ENCODE data around the gene ARHGAP26. TPM values are rescaled to one million over a fixed set of nuclear protein-coding genes. Genes with fewer than 3 reads are reported as not detected.

Gene ARHGAP26
- total and polyA plus RNA-seq, 7 experiments from 2014 or later = 10.5 to 123 (median 22.7) TPM

DNA sequence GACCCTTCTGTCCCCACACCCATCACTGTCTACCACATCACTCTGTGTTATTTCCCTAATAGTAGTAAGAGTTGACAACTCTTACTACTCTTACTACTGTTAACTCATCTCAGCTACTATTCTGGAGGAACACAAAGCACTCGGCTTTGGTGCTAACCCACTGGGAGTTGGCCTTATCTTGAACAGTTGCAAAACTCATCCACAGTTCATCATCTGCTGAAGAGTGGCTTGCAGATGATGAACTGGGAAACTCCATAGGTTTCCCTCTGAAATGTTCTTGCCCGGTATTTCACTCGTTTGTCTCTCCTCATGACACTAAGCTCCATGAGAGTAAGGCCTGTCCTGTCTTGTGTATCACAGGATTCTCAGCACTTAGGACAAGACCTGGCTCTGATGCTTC is 411.9 kb downstream of the ARHGAP26 start:
- no peak overlapping the region for H3K27ac ChIP-seq (ENCODE audit: low read depth, low read length)
- intact Hi-C loops (cut with micrococcal nuclease) = loop anchor here in 1 of 2 donors (2.0 to 10.0 kb wide), 6 partner anchors 80 to 1010 kb away; no protein-coding TSS in a partner anchor
- no peaks in the 10 kb centered on the region for H3K36me3 ChIP-seq (ENCODE audit: control insufficient read depth in 2 of 3, insufficient read depth in 3 of 3, low read length in 3 of 3)
- H3K27ac Mint-ChIP-seq = peak overlapping the region in 2 of 9 donors; percentile 6 to 53
- no peak for DNase-seq
- H3K4me1 Mint-ChIP-seq = peaks cover 6 to 56% (median 16%) of the 10 kb centered on the region in 7 donors
- POLR2A ChIA-PET = no interaction called here
- H3K27me3 ChIP-seq (ENCODE audit: control insufficient read depth in 2 of 2, insufficient read depth in 2 of 2, low read length in 2 of 2) = no peaks in the 10 kb centered on the region
- no peak overlapping the region for H3K4me3 ChIP-seq (ENCODE audit: low read length)
- no peaks in the 10 kb centered on the region for H3K9me3 ChIP-seq (ENCODE audit: control insufficient read depth in 2 of 3, low read length in 3 of 3)
- no peak for ATAC-seq
- no peak overlapping the region for H3K4me3 Mint-ChIP-seq
- peaks cover 0 to 9% (median 0%) of the 10 kb centered on the region in 11 donors for H3K9me3 Mint-ChIP-seq
- no peaks in the 10 kb centered on the region for H3K27me3 Mint-ChIP-seq
- CTCF ChIA-PET = no interaction called here
- peaks cover 7 to 37% (median 24%) of the 10 kb centered on the region in 5 donors for H3K36me3 Mint-ChIP-seq
- peaks cover 3 to 22% of the 10 kb centered on the region in 2 donors for H3K4me1 ChIP-seq (ENCODE audit: control insufficient read depth in 2 of 2, insufficient read depth in 2 of 2, low read length in 2 of 2)

DNA sequence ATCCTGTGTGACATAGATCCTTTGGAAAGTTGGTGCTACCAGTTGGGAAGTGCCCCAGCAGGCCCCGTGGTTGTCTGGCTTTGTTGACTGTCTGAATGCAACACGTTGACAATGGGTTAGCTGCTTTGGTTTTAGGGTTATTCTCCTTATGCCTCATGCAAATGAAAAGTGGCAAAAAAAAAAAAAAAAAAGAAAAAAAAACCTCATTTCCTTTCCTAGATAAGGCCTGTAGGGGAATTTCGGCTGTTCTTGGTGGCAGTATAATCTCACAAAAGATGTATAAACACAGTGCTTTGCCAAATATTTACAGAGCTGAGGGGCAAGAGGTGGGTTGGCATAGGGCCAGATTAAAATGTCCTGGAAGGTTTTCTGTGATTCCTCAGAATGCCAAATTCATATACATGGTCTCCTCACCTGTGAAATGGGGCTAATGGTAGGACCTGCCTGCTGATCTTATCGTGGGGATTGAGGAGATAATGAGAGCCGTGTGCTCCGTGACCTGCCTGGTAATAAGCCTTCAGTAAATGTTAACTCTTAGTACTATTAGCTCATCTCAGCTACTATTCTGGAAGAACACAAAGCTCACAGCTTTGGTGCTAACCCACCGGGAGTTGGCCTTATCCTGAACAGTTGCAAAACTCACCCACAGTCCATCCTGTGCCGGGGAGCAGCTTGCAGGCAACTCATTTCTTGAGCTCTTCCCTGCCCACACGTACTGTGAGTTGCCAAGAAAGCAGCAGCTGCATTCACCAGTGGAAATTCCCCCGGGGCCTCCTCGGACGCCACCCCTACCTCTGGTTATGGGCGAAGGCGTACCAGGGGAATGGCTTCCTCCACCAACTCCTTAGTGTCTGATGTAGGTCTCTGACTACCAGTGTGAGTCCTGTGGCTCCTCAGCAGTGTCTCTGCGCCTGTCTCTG is 413.0 kb downstream of the ARHGAP26 start:
- Mint-ChIP-seq H3K4me3 (peak overlapping the region in 1 of 10 donors; percentile 66), H3K27me3 (no peaks in the 10 kb centered on the region), H3K36me3 (peaks cover 9 to 45% (median 24%) of the 10 kb centered on the region in 5 donors), H3K9me3 (peaks cover 0 to 9% (median 0%) of the 10 kb centered on the region in 11 donors), H3K27ac (peak overlapping the region in 1 of 9 donors; percentile 89), H3K4me1 (peaks cover 6 to 65% (median 16%) of the 10 kb centered on the region in 7 donors)
- peak in 1 of 9 donors; percentile 80 for DNase-seq
- ChIA-PET POLR2A (no interaction called here), CTCF (no interaction called here)
- H3K27ac ChIP-seq (ENCODE audit: low read depth, low read length) = no peak overlapping the region
- no peak overlapping the region for H3K4me3 ChIP-seq (ENCODE audit: low read length)
- peaks cover 3 to 22% of the 10 kb centered on the region in 2 donors for H3K4me1 ChIP-seq (ENCODE audit: control insufficient read depth in 2 of 2, insufficient read depth in 2 of 2, low read length in 2 of 2)
- intact Hi-C loops (cut with micrococcal nuclease) = loop anchor here in 1 of 2 donors (1.0 to 10.0 kb wide), 7 partner anchors 39 to 1009 kb away; no protein-coding TSS in a partner anchor
- no peaks in the 10 kb centered on the region for H3K27me3 ChIP-seq (ENCODE audit: control insufficient read depth in 2 of 2, insufficient read depth in 2 of 2, low read length in 2 of 2)
- peak; percentile 61 for ATAC-seq
- no peaks in the 10 kb centered on the region for H3K9me3 ChIP-seq (ENCODE audit: control insufficient read depth in 2 of 3, low read length in 3 of 3)
- no peaks in the 10 kb centered on the region for H3K36me3 ChIP-seq (ENCODE audit: control insufficient read depth in 2 of 3, insufficient read depth in 3 of 3, low read length in 3 of 3)

DNA sequence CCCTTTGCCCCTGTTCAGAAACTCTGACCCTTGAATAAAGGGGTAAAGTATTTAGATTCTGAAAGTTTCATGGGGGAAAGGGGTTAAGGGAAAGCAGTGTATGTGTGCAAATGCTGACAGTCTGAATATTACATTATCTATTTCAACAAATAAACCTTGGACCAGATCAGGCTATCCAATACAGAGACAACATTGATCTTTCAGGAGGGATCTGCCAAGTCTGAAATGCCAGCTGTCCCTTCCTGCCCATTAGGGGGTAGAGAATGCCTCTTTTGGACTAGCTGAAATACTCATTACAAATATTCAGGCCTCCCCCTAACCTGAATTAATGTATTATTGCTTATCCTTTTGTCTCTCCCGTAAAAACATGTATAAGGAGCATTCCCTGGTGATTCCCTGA is 413.8 kb downstream of the ARHGAP26 start:
- H3K4me1 ChIP-seq (ENCODE audit: control insufficient read depth in 2 of 2, insufficient read depth in 2 of 2, low read length in 2 of 2) = peaks cover 3 to 22% of the 10 kb centered on the region in 2 donors
- H3K4me3 Mint-ChIP-seq = peak overlapping the region in 1 of 10 donors; percentile 66
- CTCF ChIA-PET = no interaction called here
- intact Hi-C loops (cut with micrococcal nuclease) = loop anchor here in 1 of 2 donors (1.0 to 10.0 kb wide), 7 partner anchors 38 to 1008 kb away; no protein-coding TSS in a partner anchor
- peak overlapping the region in 1 of 9 donors; percentile 89 for H3K27ac Mint-ChIP-seq
- ATAC-seq = no peak
- POLR2A ChIA-PET = no interaction called here
- H3K4me3 ChIP-seq (ENCODE audit: low read length) = no peak overlapping the region
- peaks cover 14 to 53% (median 29%) of the 10 kb centered on the region in 5 donors for H3K36me3 Mint-ChIP-seq
- H3K36me3 ChIP-seq (ENCODE audit: control insufficient read depth in 2 of 3, insufficient read depth in 3 of 3, low read length in 3 of 3) = no peaks in the 10 kb centered on the region
- H3K27me3 ChIP-seq (ENCODE audit: control insufficient read depth in 2 of 2, insufficient read depth in 2 of 2, low read length in 2 of 2) = no peaks in the 10 kb centered on the region
- H3K9me3 Mint-ChIP-seq = peaks cover 0 to 14% (median 4%) of the 10 kb centered on the region in 11 donors
- no peaks in the 10 kb centered on the region for H3K27me3 Mint-ChIP-seq
- DNase-seq = no peak
- peaks cover 6 to 74% (median 16%) of the 10 kb centered on the region in 7 donors for H3K4me1 Mint-ChIP-seq
- H3K9me3 ChIP-seq (ENCODE audit: control insufficient read depth in 2 of 3, low read length in 3 of 3) = no peaks in the 10 kb centered on the region
- no peak overlapping the region for H3K27ac ChIP-seq (ENCODE audit: low read depth, low read length)

DNA sequence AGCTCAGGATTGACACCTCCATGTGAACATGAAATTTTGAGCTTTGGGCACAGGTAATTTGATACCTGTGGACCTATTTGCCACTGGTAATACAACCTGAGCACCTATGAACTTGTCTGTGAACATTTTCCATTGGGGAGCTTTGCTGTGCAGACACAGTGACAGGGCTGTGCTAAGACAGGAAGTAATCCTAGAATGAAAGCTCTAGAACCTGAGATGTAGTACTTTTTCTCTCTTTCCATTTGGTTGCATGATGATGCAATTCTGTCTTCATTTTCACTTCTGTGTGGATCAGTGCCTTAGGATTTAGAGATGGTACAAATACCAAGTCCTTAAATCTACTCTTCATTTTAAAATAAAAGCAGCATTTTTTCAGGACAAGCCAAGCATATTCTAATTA is 416.4 kb downstream of the ARHGAP26 start:
- H3K4me1 ChIP-seq (ENCODE audit: control insufficient read depth in 2 of 2, insufficient read depth in 2 of 2, low read length in 2 of 2) = peaks cover 3 to 18% of the 10 kb centered on the region in 2 donors
- H3K4me3 Mint-ChIP-seq = no peak overlapping the region
- ATAC-seq (no peak), DNase-seq (no peak)
- H3K9me3 ChIP-seq (ENCODE audit: control insufficient read depth in 2 of 3, low read length in 3 of 3) = peaks cover 0 to 11% (median 0%) of the 10 kb centered on the region in 3 experiments
- H3K27me3 Mint-ChIP-seq = no peaks in the 10 kb centered on the region
- peak overlapping the region in 1 of 9 donors; percentile 31 for H3K27ac Mint-ChIP-seq
- H3K27me3 ChIP-seq (ENCODE audit: control insufficient read depth in 2 of 2, insufficient read depth in 2 of 2, low read length in 2 of 2) = no peaks in the 10 kb centered on the region
- intact Hi-C loops (cut with micrococcal nuclease) = loop anchor here in 1 of 2 donors (10.0 kb wide), 1 partner anchor 638 kb away; no protein-coding TSS in a partner anchor
- ChIA-PET POLR2A (no interaction called here), CTCF (no interaction called here)
- no peak overlapping the region for H3K27ac ChIP-seq (ENCODE audit: low read depth, low read length)
- peaks cover 15 to 52% (median 27%) of the 10 kb centered on the region in 5 donors for H3K36me3 Mint-ChIP-seq
- H3K4me3 ChIP-seq (ENCODE audit: low read length) = no peak overlapping the region
- no peaks in the 10 kb centered on the region for H3K36me3 ChIP-seq (ENCODE audit: control insufficient read depth in 2 of 3, insufficient read depth in 3 of 3, low read length in 3 of 3)
- peaks cover 0 to 30% (median 6%) of the 10 kb centered on the region in 11 donors for H3K9me3 Mint-ChIP-seq
- H3K4me1 Mint-ChIP-seq = peaks cover 0 to 65% (median 12%) of the 10 kb centered on the region in 7 donors

DNA sequence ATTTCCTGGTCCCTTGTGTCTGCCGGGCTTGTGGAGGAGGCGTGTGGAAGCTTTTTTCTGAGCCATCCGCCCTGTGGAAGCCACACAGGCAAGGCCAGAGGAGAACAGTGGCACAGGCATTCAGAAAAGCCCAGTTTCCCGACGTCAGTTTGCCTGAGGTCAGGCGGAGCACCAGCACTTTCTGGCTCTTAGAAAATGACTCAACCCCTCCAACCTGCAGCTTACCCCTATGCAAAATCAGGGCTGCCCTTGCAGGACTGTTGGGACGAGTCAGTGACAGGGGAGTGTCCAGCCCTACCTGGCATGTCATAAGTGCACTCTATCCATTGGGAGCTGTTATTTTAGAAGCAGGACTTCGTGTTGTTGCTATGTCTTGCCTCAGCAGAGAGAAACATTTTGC is 417.3 kb downstream of the ARHGAP26 start:
- no peak for ATAC-seq
- no peak for DNase-seq
- intact Hi-C loops (cut with micrococcal nuclease) = loop anchor here in 1 of 2 donors (10.0 kb wide), 1 partner anchor 637 kb away; no protein-coding TSS in a partner anchor
- POLR2A ChIA-PET = no interaction called here
- no peaks in the 10 kb centered on the region for H3K36me3 ChIP-seq (ENCODE audit: control insufficient read depth in 2 of 3, insufficient read depth in 3 of 3, low read length in 3 of 3)
- peaks cover 20 to 52% (median 33%) of the 10 kb centered on the region in 5 donors for H3K36me3 Mint-ChIP-seq
- H3K4me3 ChIP-seq (ENCODE audit: low read length) = no peak overlapping the region
- peaks cover 0 to 32% (median 7%) of the 10 kb centered on the region in 11 donors for H3K9me3 Mint-ChIP-seq
- H3K27me3 Mint-ChIP-seq = no peaks in the 10 kb centered on the region
- H3K4me1 ChIP-seq (ENCODE audit: control insufficient read depth in 2 of 2, insufficient read depth in 2 of 2, low read length in 2 of 2) = peaks cover 3 to 14% of the 10 kb centered on the region in 2 donors
- peaks cover 0 to 57% (median 6%) of the 10 kb centered on the region in 7 donors for H3K4me1 Mint-ChIP-seq
- no peak overlapping the region for H3K27ac ChIP-seq (ENCODE audit: low read depth, low read length)
- peak overlapping the region in 1 of 9 donors; percentile 48 for H3K27ac Mint-ChIP-seq
- peaks cover 0 to 11% (median 0%) of the 10 kb centered on the region in 3 experiments for H3K9me3 ChIP-seq (ENCODE audit: control insufficient read depth in 2 of 3, low read length in 3 of 3)
- peak overlapping the region in 1 of 10 donors; percentile 6 for H3K4me3 Mint-ChIP-seq
- CTCF ChIA-PET = no interaction called here
- no peaks in the 10 kb centered on the region for H3K27me3 ChIP-seq (ENCODE audit: control insufficient read depth in 2 of 2, insufficient read depth in 2 of 2, low read length in 2 of 2)

DNA sequence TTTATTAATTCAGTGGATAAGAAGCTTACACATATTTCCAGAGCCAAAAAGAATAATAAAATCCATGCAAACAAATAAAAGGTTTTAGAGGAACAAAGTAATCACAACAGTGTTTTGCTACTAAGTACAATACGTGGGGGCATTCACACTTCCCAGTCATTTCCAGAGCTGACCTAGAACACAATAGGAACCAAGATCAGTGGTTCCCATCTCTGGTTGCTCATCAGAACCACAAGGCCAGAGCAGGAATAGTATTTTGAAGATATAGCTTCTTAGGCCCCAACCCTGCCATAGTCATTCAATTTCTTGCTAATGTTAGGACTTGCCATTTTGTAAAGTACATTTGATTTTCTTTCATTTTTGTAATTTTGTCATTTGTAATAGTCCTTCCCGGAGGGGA is 417.9 kb downstream of the ARHGAP26 start:
- H3K27ac ChIP-seq (ENCODE audit: low read depth, low read length) = no peak overlapping the region
- H3K36me3 Mint-ChIP-seq = peaks cover 20 to 54% (median 33%) of the 10 kb centered on the region in 5 donors
- no peaks in the 10 kb centered on the region for H3K27me3 Mint-ChIP-seq
- no peak overlapping the region for H3K4me3 Mint-ChIP-seq
- no peak for ATAC-seq
- H3K27ac Mint-ChIP-seq = peak overlapping the region in 1 of 9 donors; percentile 48
- POLR2A ChIA-PET = no interaction called here
- H3K4me1 ChIP-seq (ENCODE audit: control insufficient read depth in 2 of 2, insufficient read depth in 2 of 2, low read length in 2 of 2) = peaks cover 0 to 8% of the 10 kb centered on the region in 2 donors
- H3K4me3 ChIP-seq (ENCODE audit: low read length) = no peak overlapping the region
- no peaks in the 10 kb centered on the region for H3K27me3 ChIP-seq (ENCODE audit: control insufficient read depth in 2 of 2, insufficient read depth in 2 of 2, low read length in 2 of 2)
- peaks cover 0 to 51% (median 5%) of the 10 kb centered on the region in 7 donors for H3K4me1 Mint-ChIP-seq
- peaks cover 0 to 32% (median 7%) of the 10 kb centered on the region in 11 donors for H3K9me3 Mint-ChIP-seq
- no peaks in the 10 kb centered on the region for H3K36me3 ChIP-seq (ENCODE audit: control insufficient read depth in 2 of 3, insufficient read depth in 3 of 3, low read length in 3 of 3)
- DNase-seq = no peak
- peaks cover 0 to 11% (median 0%) of the 10 kb centered on the region in 3 experiments for H3K9me3 ChIP-seq (ENCODE audit: control insufficient read depth in 2 of 3, low read length in 3 of 3)
- intact Hi-C loops (cut with micrococcal nuclease) = loop anchor here in 1 of 2 donors (10.0 kb wide), 1 partner anchor 637 kb away; no protein-coding TSS in a partner anchor
- CTCF ChIA-PET = no interaction called here

All from naive thymus-derived CD4-positive, alpha-beta T cell (primary cell).